Activated CD4-positive, CD25-positive, alpha-beta regulatory T cell treated with anti-CD3 and anti-CD28 coated beads, Interleukin-2, amount 50 U/mL, for 24 hours (primary cell): ENCODE data around the gene ARFGAP3.
A peak's percentile ranks its signal among the peaks of the same experiment; 100 is the strongest.
"Not testable (repeated sequence)": the region's sequence is repeated elsewhere in the genome, so short reads cannot be mapped to it uniquely, and the experiment has no call there.

ENCODE experiments used
- ATAC-seq, 2 donors: fragments of 150-1000 bp; cut with Tn5 transposase; one replicate each; pipeline ENCODE4 v1.10.0; 2021; ENCODE audit warnings: mild to moderate bottlenecking in 1 of 2, moderate library complexity in 1 of 2

The ARFGAP3 gene

GRCh38 chr22:42760806-42761565 lies 96.1 kb downstream of the ARFGAP3 start:
- ATAC-seq, result no peak

GRCh38 chr22:42758931-42759629 lies 98.0 kb downstream of the ARFGAP3 start:
- ATAC-seq, result no peak

- ATAC-seq, result peak in 1 of 2 donors; percentile 55
Observed at GRCh38 chr22:42755553-42755952, 101.5 kb downstream of the ARFGAP3 start.

GRCh38 chr22:42755121-42755520 lies 102.0 kb downstream of the ARFGAP3 start:
- ATAC-seq, result not testable (repeated sequence)

GRCh38 chr22:42754658-42755057 lies 102.4 kb downstream of the ARFGAP3 start:
- ATAC-seq, result no peak

GRCh38 chr22:42752912-42753311 lies 104.2 kb downstream of the ARFGAP3 start:
- no peak for ATAC-seq

GRCh38 chr22:42752230-42752746 lies 104.8 kb downstream of the ARFGAP3 start:
- no peak for ATAC-seq

GRCh38 chr22:42750421-42750820 lies 106.7 kb downstream of the ARFGAP3 start:
- not testable (repeated sequence) for ATAC-seq

GRCh38 chr22:42747701-42748513 lies 109.2 kb downstream of the ARFGAP3 start:
- no peak for ATAC-seq
